GM23338 (cell line): ENCODE results near the gene AKIRIN2. TPM values are rescaled to one million over a fixed set of nuclear protein-coding genes. Genes with fewer than 3 reads are reported as not detected.

Source experiments
- ATAC-seq: fragments of 200-7000 bp; cut with Tn5 transposase; 3 replicates; pipeline ENCODE4 v1.9.1; 2020
- DNase-seq: peaks from one replicate; pipeline ENCODE4 v3.0.0-alpha.2; 2015; ENCODE audit warnings: low spot score
- H2AFZ ChIP-seq: fragments of 200-600 bp; sonication (generic); 2 replicates; pipeline ENCODE4 v1.8.0; 2016; ENCODE audit warnings: antibody characterized with exemption, mild to moderate bottlenecking, moderate library complexity
- H3F3A ChIP-seq: fragments of 200-600 bp; sonication (generic); replicated peaks from 2 replicates; pipeline ENCODE4 v1.8.0; 2017; ENCODE audit warnings: antibody characterized with exemption, mixed run types, low read depth
- H3K27ac ChIP-seq: fragments of 200-600 bp; sonication (generic); 2 replicates; pipeline ENCODE4 v1.6.1; 2016; ENCODE audit warnings: low read depth
- H3K27me3 ChIP-seq: fragments of 200-600 bp; sonication (generic); 2 replicates; pipeline ENCODE4 v1.8.0; 2016; ENCODE audit warnings: mild to moderate bottlenecking, mixed run types, moderate library complexity; ENCODE audit not compliant: insufficient read depth
- H3K36me3 ChIP-seq: fragments of 200-600 bp; sonication (generic); 2 replicates; pipeline ENCODE4 v1.8.0; 2016; ENCODE audit warnings: mild to moderate bottlenecking; ENCODE audit not compliant: insufficient read depth
- H3K4me1 ChIP-seq: fragments of 200-600 bp; sonication (generic); 2 replicates; pipeline ENCODE4 v1.8.0; 2016; ENCODE audit warnings: mild to moderate bottlenecking, moderate library complexity; ENCODE audit not compliant: insufficient read depth
- H3K4me2 ChIP-seq: fragments of 200-600 bp; sonication (generic); 2 replicates; pipeline ENCODE4 v1.7.1; 2017; ENCODE audit warnings: mixed run types
- H3K4me3 ChIP-seq: fragments of 200-600 bp; sonication (generic); 2 replicates; pipeline ENCODE4 v1.6.1; 2016; ENCODE audit warnings: mixed run types
- H3K79me2 ChIP-seq: fragments of 200-600 bp; sonication (generic); replicated peaks from 2 replicates; pipeline ENCODE4 v1.8.0; 2017; ENCODE audit warnings: mild to moderate bottlenecking; ENCODE audit not compliant: insufficient read depth
- H3K9me2 ChIP-seq: fragments of 200-600 bp; sonication (generic); 2 replicates; pipeline ENCODE4 v1.8.0; 2017; ENCODE audit not compliant: insufficient read depth
- H4K20me1 ChIP-seq: fragments of 200-600 bp; sonication (generic); replicated peaks from 2 replicates; pipeline ENCODE4 v1.8.0; 2017; ENCODE audit warnings: mild to moderate bottlenecking; ENCODE audit not compliant: insufficient read depth
- H3K27ac Mint-ChIP-seq: 2 replicates; pipeline ENCODE4 v1.8.0; 2020; ENCODE audit warnings: inconsistent platforms, mild to moderate bottlenecking, moderate library complexity, mixed read lengths
- H3K27me3 Mint-ChIP-seq: 3 replicates; pipeline ENCODE4 v1.8.0; 2022; ENCODE audit warnings: low read depth, mild to moderate bottlenecking, moderate library complexity, mixed read lengths, inconsistent platforms; ENCODE audit not compliant: insufficient read depth, poor library complexity
- H3K36me3 Mint-ChIP-seq: 3 replicates; pipeline ENCODE4 v1.8.0; 2021; ENCODE audit warnings: low read depth, mild to moderate bottlenecking, inconsistent platforms, moderate library complexity, mixed read lengths
- H3K4me1 Mint-ChIP-seq: 3 replicates; pipeline ENCODE4 v1.8.0; 2020; ENCODE audit warnings: mild to moderate bottlenecking, inconsistent platforms, mixed read lengths
- H3K4me3 Mint-ChIP-seq: 3 replicates; pipeline ENCODE4 v1.8.0; 2021; ENCODE audit warnings: moderate library complexity, mild to moderate bottlenecking, inconsistent platforms, mixed read lengths
- H3K9me3 Mint-ChIP-seq: 3 replicates; pipeline ENCODE4 v1.8.0; 2020; ENCODE audit warnings: moderate library complexity, mild to moderate bottlenecking, inconsistent platforms, mixed read lengths
- CREB1 ChIP-seq: fragments of 250-450 bp; sonication (Bioruptor Pico); IDR thresholded peaks from 2 replicates; pipeline ENCODE4 v1.5.0; 2020; ENCODE audit warnings: low read depth, mild to moderate bottlenecking, moderate library complexity
- CTCF ChIP-seq, 2 experiments: fragments of 200-600 bp in 1 of 2; sonication (generic) in 1 of 2; conservative IDR thresholded peaks; 2 replicates each; pipeline versions ENCODE4 v1.5.1 to v1.6.1; 2016 to 2017; ENCODE audit warnings: antibody characterized with exemption in 2 of 2, low read depth in 2 of 2, mild to moderate bottlenecking in 2 of 2, moderate library complexity in 1 of 2
- EZH2 ChIP-seq: fragments of 200-600 bp; sonication (generic); IDR thresholded peaks from one replicate; pipeline ENCODE4 v1.8.0; 2017; ENCODE audit warnings: antibody characterized with exemption, mild to moderate bottlenecking, low read depth; ENCODE audit not compliant: unreplicated experiment
- JUNB ChIP-seq: IDR thresholded peaks from one replicate; pipeline ENCODE4 v1.6.1; 2016; ENCODE audit warnings: antibody characterized with exemption; ENCODE audit not compliant: unreplicated experiment
- NANOG ChIP-seq: IDR thresholded peaks from 2 replicates; pipeline ENCODE4 v1.6.1; 2016; ENCODE audit warnings: antibody characterized with exemption, borderline replicate concordance
- POLR2AphosphoS5 ChIP-seq: IDR thresholded peaks from 2 replicates; pipeline ENCODE4 v1.6.1; 2016; ENCODE audit warnings: antibody characterized with exemption, low read depth
- REST ChIP-seq: IDR thresholded peaks from one replicate; pipeline ENCODE4 v1.6.1; 2018; ENCODE audit warnings: antibody characterized with exemption; ENCODE audit not compliant: unreplicated experiment
- ZNF114 ChIP-seq: fragments of 250-450 bp; sonication (Bioruptor Pico); IDR thresholded peaks from 2 replicates; pipeline ENCODE4 v1.5.0; 2020; ENCODE audit warnings: mild to moderate bottlenecking, moderate library complexity
- ZNF331 ChIP-seq: fragments of 250-450 bp; sonication (Bioruptor Pico); IDR thresholded peaks from 2 replicates; pipeline ENCODE4 v1.5.0; 2020; ENCODE audit warnings: low read depth, mild to moderate bottlenecking, moderate library complexity
- polyA plus RNA-seq: library from polyadenylated mRNA; unstranded; fragments of >200 nt; fragmentation: Nextera tagmentation; extraction: Ambion mirVana; gene quantifications from 2 replicates; pipeline ENCODE4 v1.2.1, GENCODE V29; 2016
- total RNA-seq: library from RNA; depleted of rRNA; stranded (reverse); fragments of >200 nt; shearing (Covaris generic); gene quantifications from 2 replicates; pipeline ENCODE4 v1.2.3, GENCODE V29; 2014

Gene AKIRIN2
- total and polyA plus RNA-seq, 2 experiments from 2014 or later: 62.1 to 98.1 TPM

- TF ChIP-seq REST (no peak), ZNF114 (no peak), POLR2AphosphoS5 (no peak), NANOG (no peak), ZNF331 (CRISPR knock-in tag) (no peak), EZH2 (no peak), JUNB (no peak), CREB1 (CRISPR knock-in tag) (no peak), CTCF (conservative IDR thresholded peaks at IDR 0.05; ENCODE audit: low read depth in 2 of 2) (no peak)
Measured at GRCh38 chr6:87682310-87682709, 19.7 kb downstream of the AKIRIN2 start (continued).

- no peaks in the 10 kb centered on the region for H3K9me2 ChIP-seq
- no peak for DNase-seq
- ATAC-seq: no peak
- peaks cover 33% of the 10 kb centered on the region for H3K36me3 ChIP-seq
- H3F3A ChIP-seq: no peaks in the 10 kb centered on the region
- H3K4me1 ChIP-seq: no peaks in the 10 kb centered on the region
- H3K4me3 ChIP-seq: no peak overlapping the region
- H3K27me3 ChIP-seq: no peaks in the 10 kb centered on the region
- Mint-ChIP-seq H3K4me3 (no peak overlapping the region), H3K27me3 (peaks cover 5% of the 10 kb centered on the region), H3K4me1 (peaks cover 16% of the 10 kb centered on the region), H3K27ac (peak overlapping the region; percentile 86; the same call in 1 of the 2 replicates), H3K36me3 (peaks cover 70% of the 10 kb centered on the region), H3K9me3 (no peaks in the 10 kb centered on the region)
- H2AFZ ChIP-seq: no peak overlapping the region
- peak overlapping the region; percentile 26; the same call in 1 of the 2 replicates for H3K27ac ChIP-seq
- H4K20me1 ChIP-seq: peaks cover 16% of the 10 kb centered on the region; the same call in 1 of the 2 replicates
- H3K79me2 ChIP-seq: peaks cover 36% of the 10 kb centered on the region
- no peak overlapping the region for H3K4me2 ChIP-seq
- TF ChIP-seq CREB1 (CRISPR knock-in tag) (no peak), POLR2AphosphoS5 (no peak), REST (no peak), CTCF (conservative IDR thresholded peaks at IDR 0.05; ENCODE audit: low read depth in 2 of 2) (no peak), JUNB (no peak)
Measured at GRCh38 chr6:87675004-87675681, 26.9 kb downstream of the AKIRIN2 start.
